ENCODE results near the gene R3HDM4.
A peak's percentile ranks its signal among the peaks of the same experiment; 100 is the strongest.

The R3HDM4 gene

DNA sequence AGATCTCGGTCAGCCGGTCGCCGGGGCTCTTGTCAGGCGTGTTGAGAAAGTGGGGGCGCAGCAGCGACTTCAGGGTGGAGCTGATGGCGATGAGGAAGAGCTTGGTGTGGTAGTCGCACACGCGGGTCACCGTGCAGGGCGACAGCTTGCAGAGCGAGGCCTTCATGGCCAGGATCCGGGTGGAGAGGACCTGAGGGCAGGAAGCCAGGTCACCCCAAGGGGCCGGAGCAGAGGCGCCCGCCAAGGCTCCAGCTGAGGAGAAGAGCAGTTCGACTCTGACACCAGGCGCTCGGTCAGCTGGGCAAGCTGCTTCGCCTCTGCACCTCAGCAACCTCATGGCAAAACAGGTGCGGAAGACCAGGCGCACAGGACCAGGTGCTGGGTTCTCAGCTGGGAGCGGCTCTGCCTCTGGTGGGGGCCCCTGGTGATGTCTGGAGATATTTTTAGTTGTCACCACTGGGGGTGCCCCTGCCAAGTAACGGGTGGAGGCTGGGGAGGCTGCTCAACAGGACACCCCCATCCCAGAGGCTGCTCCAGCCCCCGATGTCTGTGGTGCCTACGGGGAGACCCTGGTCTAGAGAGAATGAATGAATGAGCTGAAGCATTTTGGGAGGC is 37.6 kb downstream of the R3HDM4 start:
- DNase-seq (ENCODE audit: low read depth in 1 of 2, low spot score in 1 of 2) = no peak
- no peak for TF ChIP-seq JUND (IDR thresholded peaks at IDR 0.05; ENCODE audit: low read depth)
- in situ Hi-C loops (cut with HindIII; ENCODE audit: low pct_unique_long_range_greater_than_20kb, low sequenced_read_pairs) = no loop called here

DNA sequence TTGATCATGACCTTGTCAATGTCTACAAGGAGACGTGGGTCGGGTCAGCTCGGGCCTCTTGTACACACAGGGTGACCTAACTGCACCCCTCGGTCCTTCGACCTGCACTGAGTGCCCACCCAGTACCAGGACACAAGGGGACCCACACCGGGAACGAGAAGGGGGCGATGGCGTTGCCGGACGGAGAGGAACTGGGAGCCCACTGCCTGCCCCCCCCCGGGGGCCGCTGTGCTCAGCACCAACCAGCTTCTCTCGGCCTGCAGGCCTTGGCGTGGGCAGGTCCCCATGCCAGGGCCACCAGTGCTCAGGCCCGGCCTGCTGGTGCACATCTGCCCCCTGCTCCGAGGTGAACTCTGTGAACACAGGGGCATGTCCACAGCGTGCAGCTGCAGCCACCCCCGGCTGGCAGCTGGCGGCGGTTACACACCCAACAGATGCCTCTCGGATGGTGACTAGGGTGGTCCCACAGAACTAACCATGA is 39.4 kb downstream of the R3HDM4 start:
- DNase-seq (ENCODE audit: low read depth in 1 of 2, low spot score in 1 of 2) = no peak
- TF ChIP-seq JUND (IDR thresholded peaks at IDR 0.05; ENCODE audit: low read depth) = no peak
- in situ Hi-C loops (cut with HindIII; ENCODE audit: low pct_unique_long_range_greater_than_20kb, low sequenced_read_pairs) = no loop called here

DNA sequence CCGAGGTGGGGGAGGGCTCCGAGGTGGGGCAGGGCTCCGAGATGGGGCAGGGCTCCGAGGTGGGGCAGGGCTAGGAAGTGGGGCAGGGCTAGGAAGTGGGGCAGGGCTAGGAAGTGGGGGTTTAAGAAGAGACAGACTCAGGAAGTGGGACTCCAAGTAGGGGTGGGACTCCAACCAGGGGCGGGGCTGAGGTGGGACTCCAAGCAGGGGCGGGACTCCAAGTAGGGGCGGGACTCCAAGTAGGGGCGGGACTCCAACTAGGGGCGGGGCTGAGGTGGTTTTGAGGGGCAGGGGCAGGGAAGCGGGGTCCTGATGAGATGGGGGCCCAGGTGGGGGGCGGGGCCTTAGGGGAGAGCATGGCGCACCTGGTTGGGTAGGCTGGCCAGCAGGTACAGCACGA is 39.9 kb downstream of the R3HDM4 start:
- TF ChIP-seq JUND (IDR thresholded peaks at IDR 0.05; ENCODE audit: low read depth) = no peak
- in situ Hi-C loops (cut with HindIII; ENCODE audit: low pct_unique_long_range_greater_than_20kb, low sequenced_read_pairs) = no loop called here
- peak in 1 of 2 experiments; percentile 53 for DNase-seq (ENCODE audit: low read depth in 1 of 2, low spot score in 1 of 2)

GRCh38 chr19:872266-872951 is 40.6 kb downstream of the R3HDM4 start:
- TF ChIP-seq JUND (IDR thresholded peaks at IDR 0.05; ENCODE audit: low read depth) = no peak
- DNase-seq (ENCODE audit: low read depth in 1 of 2, low spot score in 1 of 2) = peak in 1 of 2 experiments; percentile 60
- in situ Hi-C loops (cut with HindIII; ENCODE audit: low pct_unique_long_range_greater_than_20kb, low sequenced_read_pairs) = no loop called here

- in situ Hi-C loops (cut with HindIII; ENCODE audit: low pct_unique_long_range_greater_than_20kb, low sequenced_read_pairs) = no loop called here
- no peak for TF ChIP-seq JUND (IDR thresholded peaks at IDR 0.05; ENCODE audit: low read depth)
- no peak for DNase-seq (ENCODE audit: low read depth in 1 of 2, low spot score in 1 of 2)
Measured at GRCh38 chr19:871446-872265, 41.4 kb downstream of the R3HDM4 start.

GRCh38 chr19:870963-871401 is 42.0 kb downstream of the R3HDM4 start:
- in situ Hi-C loops (cut with HindIII; ENCODE audit: low pct_unique_long_range_greater_than_20kb, low sequenced_read_pairs) = no loop called here
- no peak for TF ChIP-seq JUND (IDR thresholded peaks at IDR 0.05; ENCODE audit: low read depth)
- no peak for DNase-seq (ENCODE audit: low read depth in 1 of 2, low spot score in 1 of 2)

DNA sequence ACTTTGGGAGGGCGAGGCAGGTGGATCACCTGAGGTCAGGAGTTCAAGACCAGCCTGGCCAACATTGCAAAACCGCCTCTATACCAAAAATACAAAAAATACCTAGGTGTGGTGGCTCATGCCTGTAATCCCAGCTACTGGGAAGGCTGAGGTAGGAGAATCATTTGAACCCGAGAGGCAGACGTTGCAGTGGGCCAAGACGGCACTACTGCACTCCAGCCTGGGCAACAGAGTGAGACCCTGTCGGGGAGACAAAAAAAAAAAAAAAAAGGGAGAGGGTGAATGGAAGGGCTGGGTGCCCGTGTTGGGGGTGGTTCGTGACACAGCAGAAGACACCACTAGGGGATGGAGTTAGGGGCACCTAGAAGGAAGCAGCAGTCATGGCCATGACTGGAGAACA is 42.7 kb downstream of the R3HDM4 start:
- in situ Hi-C loops (cut with HindIII; ENCODE audit: low pct_unique_long_range_greater_than_20kb, low sequenced_read_pairs) = no loop called here
- TF ChIP-seq JUND (IDR thresholded peaks at IDR 0.05; ENCODE audit: low read depth) = no peak

DNA sequence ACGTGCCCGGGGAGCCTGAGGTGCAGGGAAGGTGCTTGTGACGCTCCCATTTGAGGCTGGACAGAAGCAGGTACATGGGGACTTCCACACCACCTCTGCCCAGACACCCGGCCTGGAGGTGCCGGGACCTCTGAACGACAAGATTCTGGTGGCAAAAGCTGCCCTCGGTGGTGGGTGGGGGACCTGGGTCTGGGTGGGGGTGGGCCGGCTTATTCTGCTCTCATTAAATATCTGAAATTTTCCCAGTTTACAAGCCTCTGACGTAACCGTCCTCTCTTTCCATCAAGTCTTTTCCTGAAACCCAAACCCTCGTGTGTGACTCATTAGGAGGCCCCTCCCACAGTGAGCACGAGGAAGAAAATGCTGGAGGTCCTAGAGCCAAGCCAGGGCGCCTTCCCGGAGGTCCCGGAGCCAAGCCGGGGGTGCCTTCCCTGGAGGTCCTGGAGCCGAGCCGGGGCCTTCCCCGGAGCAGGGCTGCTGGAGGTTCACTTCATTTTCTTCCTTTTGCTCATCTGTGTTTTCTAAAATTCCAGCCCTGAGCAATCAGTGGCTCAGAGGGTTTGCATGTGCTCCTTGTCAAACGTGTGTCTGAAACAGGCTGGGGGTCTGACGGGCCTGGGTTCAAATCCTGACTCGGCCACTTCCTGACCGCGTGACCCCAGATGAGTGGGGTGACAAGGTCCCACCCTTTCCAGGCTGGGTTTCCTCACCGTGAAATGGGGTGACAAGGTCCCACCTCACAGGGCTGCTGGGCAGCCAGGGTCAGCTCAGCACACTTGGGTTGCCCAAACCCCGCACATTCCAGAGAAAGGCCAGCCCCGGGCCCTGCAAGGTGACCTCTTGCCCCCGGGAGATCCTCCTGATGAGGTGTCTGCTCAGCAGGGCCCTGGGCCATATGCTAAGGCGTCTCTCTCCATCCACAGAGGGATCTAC is 43.5 kb downstream of the R3HDM4 start:
- DNase-seq (ENCODE audit: low read depth in 1 of 2, low spot score in 1 of 2) = no peak
- in situ Hi-C loops (cut with HindIII; ENCODE audit: low pct_unique_long_range_greater_than_20kb, low sequenced_read_pairs) = no loop called here
- no peak for TF ChIP-seq JUND (IDR thresholded peaks at IDR 0.05; ENCODE audit: low read depth)

More for the DNA sequence above, 42.7 kb downstream of the R3HDM4 start:
- no peak for DNase-seq (ENCODE audit: low read depth in 1 of 2, low spot score in 1 of 2)

DNA sequence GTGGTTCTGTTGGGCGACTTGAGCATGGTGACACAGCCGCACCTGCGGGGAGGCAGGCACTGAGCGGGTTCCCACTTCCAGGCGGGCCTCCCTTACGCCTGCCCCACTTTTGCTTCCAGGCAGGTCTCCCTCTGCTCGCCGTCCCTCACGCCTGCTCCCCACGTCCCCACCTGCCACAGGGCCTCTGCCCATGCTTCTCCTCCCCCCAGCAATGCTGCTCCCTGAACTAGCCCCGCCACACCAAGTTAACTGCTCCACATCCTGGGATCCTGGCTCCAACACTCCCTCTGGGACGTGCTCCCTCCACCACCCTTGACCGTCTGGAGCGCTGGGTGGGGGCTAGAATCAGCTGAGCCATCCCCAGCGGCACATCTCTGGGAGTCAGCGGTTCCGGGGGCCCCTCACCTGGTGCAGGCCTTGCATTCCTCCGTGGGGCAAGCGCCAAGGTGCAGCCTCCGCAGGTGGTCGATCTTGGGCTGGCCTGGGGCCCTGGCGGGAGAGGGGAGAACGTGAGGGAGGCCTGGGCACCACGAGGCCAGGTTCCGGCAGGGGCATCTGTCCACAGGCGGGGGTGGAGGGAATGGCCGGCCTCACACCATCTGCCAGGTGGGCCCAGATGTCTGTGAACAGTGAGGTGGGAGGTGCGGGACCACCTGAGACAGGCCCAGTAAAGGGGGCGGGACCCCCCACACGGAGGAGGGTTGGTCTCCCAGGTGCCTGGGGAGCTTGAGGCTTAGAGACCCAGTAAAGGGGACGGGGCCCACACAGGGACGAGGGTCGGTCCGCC is 44.4 kb downstream of the R3HDM4 start:
- no peak for TF ChIP-seq JUND (IDR thresholded peaks at IDR 0.05; ENCODE audit: low read depth)
- no peak for DNase-seq (ENCODE audit: low read depth in 1 of 2, low spot score in 1 of 2)
- in situ Hi-C loops (cut with HindIII; ENCODE audit: low pct_unique_long_range_greater_than_20kb, low sequenced_read_pairs) = no loop called here

DNA sequence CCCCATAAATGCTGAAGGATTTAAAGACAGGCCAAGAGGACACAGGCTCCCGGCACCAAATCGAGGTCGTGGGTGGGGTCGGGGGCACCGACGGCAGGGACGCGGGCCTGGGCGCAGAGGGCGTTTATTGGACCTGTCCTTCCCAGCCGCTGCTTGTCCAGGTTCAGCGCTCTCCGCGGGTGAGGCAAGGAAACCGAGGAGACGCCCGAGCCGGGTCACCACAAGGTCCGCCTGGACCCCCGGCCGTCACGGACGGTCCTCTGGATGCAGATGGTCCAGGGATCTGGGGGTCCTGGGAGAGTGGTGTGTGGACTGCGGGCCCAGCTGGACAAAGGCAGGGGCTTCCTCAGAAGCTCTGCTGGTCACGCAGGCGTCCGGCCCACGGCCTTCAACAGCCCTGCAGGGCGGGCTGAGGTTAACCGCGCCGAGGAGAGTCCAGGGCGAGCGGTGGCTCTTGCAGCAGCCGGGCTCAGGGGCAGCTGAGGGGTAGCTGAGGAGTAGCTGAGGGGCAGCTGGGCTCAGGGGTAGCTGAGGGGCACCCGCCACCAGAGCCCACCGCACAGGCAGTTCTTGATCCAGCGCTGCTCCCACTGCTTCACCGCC is 45.1 kb downstream of the R3HDM4 start:
- TF ChIP-seq JUND (IDR thresholded peaks at IDR 0.05; ENCODE audit: low read depth) = no peak
- in situ Hi-C loops (cut with HindIII; ENCODE audit: low pct_unique_long_range_greater_than_20kb, low sequenced_read_pairs) = no loop called here
- no peak for DNase-seq (ENCODE audit: low read depth in 1 of 2, low spot score in 1 of 2)

GRCh38 chr19:867301-867793 is 45.7 kb downstream of the R3HDM4 start:
- no peak for TF ChIP-seq JUND (IDR thresholded peaks at IDR 0.05; ENCODE audit: low read depth)
- in situ Hi-C loops (cut with HindIII; ENCODE audit: low pct_unique_long_range_greater_than_20kb, low sequenced_read_pairs) = no loop called here
- DNase-seq (ENCODE audit: low read depth in 1 of 2, low spot score in 1 of 2) = no peak

Measured in T47D (cell line).